Body of pancreas (tissue), 4 donors: ENCODE data around the gene PMP22.

Source experiments
- POLR2A ChIP-seq, 3 donors: fragments of 450-650 bp; IDR thresholded peaks; one replicate each; pipeline ENCODE4 v1.6.1; 2016; ENCODE audit warnings: antibody characterized with exemption in 3 of 3, mild to moderate bottlenecking in 2 of 3
- TF ChIP-seq, protein P1 (sequence below), 7 experiments: fragments of 450-650 bp in 4 of 7; fragments of 200-600 bp in 3 of 7; sonication (generic) in 3 of 7; IDR thresholded peaks; one replicate each; pipeline ENCODE4 v1.5.1; 2016 to 2019; ENCODE audit warnings: antibody characterized with exemption in 7 of 7

DNA sequence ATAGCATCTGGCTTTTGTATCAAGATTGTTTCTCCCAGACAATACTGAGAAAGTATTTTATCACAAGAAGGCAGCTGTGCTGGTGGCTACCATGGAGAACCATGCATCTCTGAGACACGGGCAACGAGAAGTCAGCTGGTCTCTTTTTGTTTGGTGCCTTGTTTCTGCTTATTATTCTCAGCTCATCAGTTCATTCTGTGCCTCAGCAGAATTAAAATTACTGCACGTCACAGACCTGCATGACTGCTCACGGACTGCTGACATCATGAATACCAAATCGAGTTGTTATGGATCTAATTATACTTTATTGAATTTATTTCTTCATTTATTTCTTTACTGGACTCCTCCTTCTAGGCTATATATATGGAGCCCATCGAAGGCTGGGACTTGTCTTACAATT is 19.0 kb upstream of the PMP22 start:
- no peak for TF ChIP-seq POLR2A (IDR thresholded peaks at IDR 0.05)
- TF ChIP-seq, protein P1, sequence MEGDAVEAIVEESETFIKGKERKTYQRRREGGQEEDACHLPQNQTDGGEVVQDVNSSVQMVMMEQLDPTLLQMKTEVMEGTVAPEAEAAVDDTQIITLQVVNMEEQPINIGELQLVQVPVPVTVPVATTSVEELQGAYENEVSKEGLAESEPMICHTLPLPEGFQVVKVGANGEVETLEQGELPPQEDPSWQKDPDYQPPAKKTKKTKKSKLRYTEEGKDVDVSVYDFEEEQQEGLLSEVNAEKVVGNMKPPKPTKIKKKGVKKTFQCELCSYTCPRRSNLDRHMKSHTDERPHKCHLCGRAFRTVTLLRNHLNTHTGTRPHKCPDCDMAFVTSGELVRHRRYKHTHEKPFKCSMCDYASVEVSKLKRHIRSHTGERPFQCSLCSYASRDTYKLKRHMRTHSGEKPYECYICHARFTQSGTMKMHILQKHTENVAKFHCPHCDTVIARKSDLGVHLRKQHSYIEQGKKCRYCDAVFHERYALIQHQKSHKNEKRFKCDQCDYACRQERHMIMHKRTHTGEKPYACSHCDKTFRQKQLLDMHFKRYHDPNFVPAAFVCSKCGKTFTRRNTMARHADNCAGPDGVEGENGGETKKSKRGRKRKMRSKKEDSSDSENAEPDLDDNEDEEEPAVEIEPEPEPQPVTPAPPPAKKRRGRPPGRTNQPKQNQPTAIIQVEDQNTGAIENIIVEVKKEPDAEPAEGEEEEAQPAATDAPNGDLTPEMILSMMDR (IDR thresholded peaks at IDR 0.05): no peak
